HepG2 (cell line): Measurements from ENCODE around the gene FAAP20. TPM values are rescaled to one million over a fixed set of nuclear protein-coding genes. Genes with fewer than 3 reads are reported as not detected.

Experiments used
- AHR ChIP-seq: IDR thresholded peaks from 2 replicates; pipeline ENCODE4 v1.6.1; 2018; ENCODE audit warnings: missing genetic modification reagents, missing compliant biosample characterization
- ATAD3A ChIP-seq: sonication (generic); formaldehyde crosslinking; IDR thresholded peaks from 2 replicates; pipeline ENCODE4 v1.4.0; 2020; ENCODE audit warnings: missing genetic modification reagents
- ATF7 ChIP-seq, 2 experiments: fragments of 450-650 bp in 1 of 2; sonication (generic) in 1 of 2; formaldehyde crosslinking in 1 of 2; IDR thresholded peaks; 2 replicates each; pipeline versions ENCODE4 v1.4.0 to v1.6.1; 2016 to 2020; ENCODE audit warnings: antibody characterized with exemption in 1 of 2, mild to moderate bottlenecking in 1 of 2, missing genetic modification reagents in 1 of 2
- FOXC1 ChIP-seq: sonication (generic); formaldehyde crosslinking; IDR thresholded peaks from 2 replicates; pipeline ENCODE4 v1.8.0; 2022; ENCODE audit warnings: mild to moderate bottlenecking, missing genetic modification reagents, borderline replicate concordance
- GABPA ChIP-seq, 2 experiments: IDR thresholded peaks; 2 replicates each; pipeline ENCODE4 v1.6.1; 2011 to 2016; ENCODE audit warnings: low read depth in 2 of 2, low read length in 1 of 2, missing biosample characterization in 1 of 2, missing genetic modification characterization in 1 of 2
- GTF3A ChIP-seq: sonication (generic); formaldehyde crosslinking; conservative IDR thresholded peaks from 2 replicates; pipeline ENCODE4 v1.4.0; 2020; ENCODE audit warnings: mild to moderate bottlenecking, missing genetic modification reagents
- KLF13 ChIP-seq: sonication (generic); formaldehyde crosslinking; IDR thresholded peaks from 2 replicates; pipeline ENCODE4 v1.4.0; 2020; ENCODE audit warnings: mild to moderate bottlenecking, missing genetic modification reagents
- KLF16 ChIP-seq, 2 experiments: sonication (generic) in 1 of 2; formaldehyde crosslinking in 1 of 2; IDR thresholded peaks; 2 replicates each; pipeline versions ENCODE4 v1.6.1 to v1.8.0; 2016 to 2023; ENCODE audit warnings: missing genetic modification reagents in 2 of 2, missing compliant biosample characterization in 1 of 2
- PHF8 ChIP-seq: sonication (generic); formaldehyde crosslinking; IDR thresholded peaks from 2 replicates; pipeline ENCODE4 v1.5.0; 2020; ENCODE audit warnings: missing genetic modification reagents
- RELA ChIP-seq: sonication (generic); formaldehyde crosslinking; IDR thresholded peaks from 2 replicates; pipeline ENCODE4 v1.4.0; 2020; ENCODE audit warnings: missing genetic modification reagents
- ZNF121 ChIP-seq: sonication (generic); formaldehyde crosslinking; IDR thresholded peaks from 2 replicates; pipeline ENCODE4 v1.5.0; 2020; ENCODE audit warnings: mild to moderate bottlenecking, missing genetic modification reagents
- ZNF512 ChIP-seq: sonication (generic); formaldehyde crosslinking; IDR thresholded peaks from 2 replicates; pipeline ENCODE4 v1.4.0; 2020; ENCODE audit warnings: mild to moderate bottlenecking, missing genetic modification reagents
- ZNF577 ChIP-seq: sonication (generic); formaldehyde crosslinking; IDR thresholded peaks from 2 replicates; pipeline ENCODE4 v1.4.0; 2020; ENCODE audit warnings: mild to moderate bottlenecking, low read depth, missing genetic modification reagents, borderline replicate concordance
- ZNF589 ChIP-seq: sonication (generic); formaldehyde crosslinking; conservative IDR thresholded peaks from 2 replicates; pipeline ENCODE4 v1.8.0; 2022; ENCODE audit warnings: mild to moderate bottlenecking, moderate library complexity, missing genetic modification reagents
- ZNF777 ChIP-seq: sonication (generic); formaldehyde crosslinking; IDR thresholded peaks from 2 replicates; pipeline ENCODE4 v1.4.0; 2020; ENCODE audit warnings: missing genetic modification reagents
- ZUFSP ChIP-seq: sonication (generic); formaldehyde crosslinking; IDR thresholded peaks from 2 replicates; pipeline ENCODE4 v1.9.0; 2021; ENCODE audit warnings: missing genetic modification reagents, mild to moderate bottlenecking, borderline replicate concordance
- polyA plus RNA-seq, 8 experiments: library from polyadenylated mRNA; depleted of rRNA in 3 of 8; stranded (reverse) in 7 of 8; unstranded in 1 of 8; fragments of >200 nt; fragmentation: Illumina TruSeq in 4 of 8; extraction: Trizol in 4 of 8; gene quantifications; 2 replicates each; pipeline versions ENCODE4 v1.2.1 to v1.2.3, GENCODE V29; 2011 to 2016; ENCODE audit warnings: low read depth in 4 of 8, missing spikeins in 1 of 8, mixed read lengths in 1 of 8; ENCODE audit not compliant: insufficient read depth in 1 of 8
- total RNA-seq, 5 experiments: library from RNA; depleted of rRNA; stranded (reverse); fragments of >200 nt; fragmentation: Illumina TruSeq; extraction: Trizol; gene quantifications; 2 replicates each; pipeline ENCODE4 v1.2.3, GENCODE V29; 2016; ENCODE audit warnings: low read depth in 1 of 5
- TF ChIP-seq, protein P1 (sequence below): sonication (generic); formaldehyde crosslinking; conservative IDR thresholded peaks from 2 replicates; pipeline ENCODE4 v1.4.0; 2020; ENCODE audit warnings: missing genetic modification reagents
- TF ChIP-seq, protein P2 (sequence below): sonication (generic); formaldehyde crosslinking; IDR thresholded peaks from 2 replicates; pipeline ENCODE4 v1.4.0; 2020; ENCODE audit warnings: missing genetic modification reagents, borderline replicate concordance
- TF ChIP-seq, protein P3 (sequence below): sonication (generic); formaldehyde crosslinking; IDR thresholded peaks from 2 replicates; pipeline ENCODE4 v1.5.1; 2020; ENCODE audit warnings: missing genetic modification reagents, mild to moderate bottlenecking, borderline replicate concordance

Gene FAAP20
- total and polyA plus RNA-seq, 2 of the 13 experiments (the other 11 are each of a cell fraction or from before 2014, with no cell fraction given): 9.6 to 10.8 TPM

GRCh38 chr1:2215329-2215728 is 20.8 kb upstream of the FAAP20 start (continued):
- TF ChIP-seq RELA (no peak), ZNF589 (no peak), ZNF577 (no peak), PHF8 (no peak), FOXC1 (no peak), GTF3A (CRISPR knock-in tag) (no peak), ATF7 (IDR thresholded peaks at IDR 0.05) (no peak), ATF7 (CRISPR knock-in tag; IDR thresholded peaks at IDR 0.05) (no peak), ATAD3A (CRISPR knock-in tag) (no peak), ZNF512 (no peak), AHR (CRISPR knock-in tag) (no peak), ZNF121 (CRISPR knock-in tag) (no peak), KLF16 (CRISPR knock-in tag; IDR thresholded peaks at IDR 0.05) (no peak), GABPA (IDR thresholded peaks at IDR 0.05; ENCODE audit: low read depth, low read length) (no peak), GABPA (CRISPR knock-in tag; IDR thresholded peaks at IDR 0.05; ENCODE audit: low read depth) (no peak), ZNF777 (CRISPR knock-in tag) (no peak), ZUFSP (CRISPR knock-in tag) (no peak), KLF13 (CRISPR knock-in tag) (no peak)
- TF ChIP-seq, protein P1, sequence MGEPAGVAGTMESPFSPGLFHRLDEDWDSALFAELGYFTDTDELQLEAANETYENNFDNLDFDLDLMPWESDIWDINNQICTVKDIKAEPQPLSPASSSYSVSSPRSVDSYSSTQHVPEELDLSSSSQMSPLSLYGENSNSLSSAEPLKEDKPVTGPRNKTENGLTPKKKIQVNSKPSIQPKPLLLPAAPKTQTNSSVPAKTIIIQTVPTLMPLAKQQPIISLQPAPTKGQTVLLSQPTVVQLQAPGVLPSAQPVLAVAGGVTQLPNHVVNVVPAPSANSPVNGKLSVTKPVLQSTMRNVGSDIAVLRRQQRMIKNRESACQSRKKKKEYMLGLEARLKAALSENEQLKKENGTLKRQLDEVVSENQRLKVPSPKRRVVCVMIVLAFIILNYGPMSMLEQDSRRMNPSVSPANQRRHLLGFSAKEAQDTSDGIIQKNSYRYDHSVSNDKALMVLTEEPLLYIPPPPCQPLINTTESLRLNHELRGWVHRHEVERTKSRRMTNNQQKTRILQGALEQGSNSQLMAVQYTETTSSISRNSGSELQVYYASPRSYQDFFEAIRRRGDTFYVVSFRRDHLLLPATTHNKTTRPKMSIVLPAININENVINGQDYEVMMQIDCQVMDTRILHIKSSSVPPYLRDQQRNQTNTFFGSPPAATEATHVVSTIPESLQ (CRISPR knock-in tag): no peak
- TF ChIP-seq, protein P2, sequence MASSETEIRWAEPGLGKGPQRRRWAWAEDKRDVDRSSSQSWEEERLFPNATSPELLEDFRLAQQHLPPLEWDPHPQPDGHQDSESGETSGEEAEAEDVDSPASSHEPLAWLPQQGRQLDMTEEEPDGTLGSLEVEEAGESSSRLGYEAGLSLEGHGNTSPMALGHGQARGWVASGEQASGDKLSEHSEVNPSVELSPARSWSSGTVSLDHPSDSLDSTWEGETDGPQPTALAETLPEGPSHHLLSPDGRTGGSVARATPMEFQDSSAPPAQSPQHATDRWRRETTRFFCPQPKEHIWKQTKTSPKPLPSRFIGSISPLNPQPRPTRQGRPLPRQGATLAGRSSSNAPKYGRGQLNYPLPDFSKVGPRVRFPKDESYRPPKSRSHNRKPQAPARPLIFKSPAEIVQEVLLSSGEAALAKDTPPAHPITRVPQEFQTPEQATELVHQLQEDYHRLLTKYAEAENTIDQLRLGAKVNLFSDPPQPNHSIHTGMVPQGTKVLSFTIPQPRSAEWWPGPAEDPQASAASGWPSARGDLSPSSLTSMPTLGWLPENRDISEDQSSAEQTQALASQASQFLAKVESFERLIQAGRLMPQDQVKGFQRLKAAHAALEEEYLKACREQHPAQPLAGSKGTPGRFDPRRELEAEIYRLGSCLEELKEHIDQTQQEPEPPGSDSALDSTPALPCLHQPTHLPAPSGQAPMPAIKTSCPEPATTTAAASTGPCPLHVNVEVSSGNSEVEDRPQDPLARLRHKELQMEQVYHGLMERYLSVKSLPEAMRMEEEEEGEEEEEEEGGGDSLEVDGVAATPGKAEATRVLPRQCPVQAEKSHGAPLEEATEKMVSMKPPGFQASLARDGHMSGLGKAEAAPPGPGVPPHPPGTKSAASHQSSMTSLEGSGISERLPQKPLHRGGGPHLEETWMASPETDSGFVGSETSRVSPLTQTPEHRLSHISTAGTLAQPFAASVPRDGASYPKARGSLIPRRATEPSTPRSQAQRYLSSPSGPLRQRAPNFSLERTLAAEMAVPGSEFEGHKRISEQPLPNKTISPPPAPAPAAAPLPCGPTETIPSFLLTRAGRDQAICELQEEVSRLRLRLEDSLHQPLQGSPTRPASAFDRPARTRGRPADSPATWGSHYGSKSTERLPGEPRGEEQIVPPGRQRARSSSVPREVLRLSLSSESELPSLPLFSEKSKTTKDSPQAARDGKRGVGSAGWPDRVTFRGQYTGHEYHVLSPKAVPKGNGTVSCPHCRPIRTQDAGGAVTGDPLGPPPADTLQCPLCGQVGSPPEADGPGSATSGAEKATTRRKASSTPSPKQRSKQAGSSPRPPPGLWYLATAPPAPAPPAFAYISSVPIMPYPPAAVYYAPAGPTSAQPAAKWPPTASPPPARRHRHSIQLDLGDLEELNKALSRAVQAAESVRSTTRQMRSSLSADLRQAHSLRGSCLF: no peak
- TF ChIP-seq, protein P3, sequence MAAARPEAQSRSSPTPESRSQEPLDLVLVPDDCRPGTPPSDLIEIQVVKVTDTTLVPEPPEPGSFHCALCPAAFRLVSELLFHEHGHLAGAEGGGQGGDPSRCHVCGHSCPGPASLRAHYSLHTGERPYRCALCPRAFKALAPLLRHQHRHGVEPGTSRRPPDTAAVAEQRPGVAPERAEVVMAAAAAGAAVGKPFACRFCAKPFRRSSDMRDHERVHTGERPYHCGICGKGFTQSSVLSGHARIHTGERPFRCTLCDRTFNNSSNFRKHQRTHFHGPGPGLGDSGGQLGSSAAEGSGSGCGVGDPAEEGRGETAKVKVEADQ (CRISPR knock-in tag): no peak
